GM10248 (cell line): ENCODE measurements around the gene IL36B.

Experiments used
- CTCF ChIA-PET: fragments of 300-600 bp; sonication (Branson Sonifier 250); formaldehyde crosslinking; extraction: SDS; loops from one replicate; lab custom pipeline; 2021; ENCODE audit warnings: antibody characterized with exemption; lab: Yijun Ruan, JAX
- POLR2A ChIA-PET: fragments of 350-650 bp; sonication (Branson Sonifier 250); formaldehyde crosslinking; extraction: SDS; loops from one replicate; lab custom pipeline; 2020; ENCODE audit warnings: antibody characterized with exemption; lab: Yijun Ruan, JAX
- DNase-seq: peaks from one replicate; pipeline ENCODE4 v3.0.0; 2012; ENCODE audit errors: extremely low spot score
- CTCF ChIP-seq: IDR thresholded peaks from 2 replicates; pipeline ENCODE4 v1.5.1; 2012; ENCODE audit warnings: mild to moderate bottlenecking, low read depth; ENCODE audit errors: extremely low read depth, missing control alignments, control extremely low read depth

Gene IL36B

GRCh38 chr2:113050921-113051895 is 1.5 kb downstream of the IL36B start:
- DNase-seq: no peak
- ChIA-PET POLR2A (no interaction called here), CTCF (interaction anchor here (1.2 to 1.7 kb wide), 3 partner anchors 10 to 34 kb away, joined by 3 to 5 read pairs (median 3); no protein-coding TSS in a partner anchor)
- no peak for TF ChIP-seq CTCF

GRCh38 chr2:113046465-113046864 is 6.2 kb downstream of the IL36B start:
- ChIA-PET POLR2A (no interaction called here), CTCF (no interaction called here)
- DNase-seq: no peak

GRCh38 chr2:113041871-113042270 is 10.8 kb downstream of the IL36B start:
- no peak for DNase-seq
- ChIA-PET POLR2A (no interaction called here), CTCF (interaction anchor here (1.0 to 1.6 kb wide), 4 partner anchors 10 to 100 kb away, joined by 3 to 7 read pairs (median 3); no protein-coding TSS in a partner anchor)
- no peak for TF ChIP-seq CTCF

More at GRCh38 chr2:113046465-113046864, 6.2 kb downstream of the IL36B start:
- no peak for TF ChIP-seq CTCF

GRCh38 chr2:113039719-113040118 is 12.9 kb downstream of the IL36B start:
- no peak for DNase-seq
- POLR2A ChIA-PET: no interaction called here
- CTCF ChIA-PET: interaction anchor here (1.2 kb wide), 1 partner anchor 16 kb away, joined by 3 read pairs; no protein-coding TSS in a partner anchor
- TF ChIP-seq CTCF: no peak

GRCh38 chr2:113039158-113039557 is 13.5 kb downstream of the IL36B start:
- CTCF ChIA-PET: interaction anchor here (1.2 kb wide), 1 partner anchor 15 kb away, joined by 3 read pairs; no protein-coding TSS in a partner anchor

More at GRCh38 chr2:113039158-113039557, 13.5 kb downstream of the IL36B start:
- DNase-seq: no peak
- no peak for TF ChIP-seq CTCF
- POLR2A ChIA-PET: no interaction called here
